Inflammatory macrophage treated with lipopolysaccharide for 4 hours (primary cell): ENCODE measurements around the gene LRRC3B.
A peak's percentile ranks its signal among the peaks of the same experiment; 100 is the strongest.

ENCODE experiments used
- DNase-seq: peaks from one replicate; pipeline ENCODE4 v3.0.0-alpha.2; 2020

The LRRC3B gene

DNA sequence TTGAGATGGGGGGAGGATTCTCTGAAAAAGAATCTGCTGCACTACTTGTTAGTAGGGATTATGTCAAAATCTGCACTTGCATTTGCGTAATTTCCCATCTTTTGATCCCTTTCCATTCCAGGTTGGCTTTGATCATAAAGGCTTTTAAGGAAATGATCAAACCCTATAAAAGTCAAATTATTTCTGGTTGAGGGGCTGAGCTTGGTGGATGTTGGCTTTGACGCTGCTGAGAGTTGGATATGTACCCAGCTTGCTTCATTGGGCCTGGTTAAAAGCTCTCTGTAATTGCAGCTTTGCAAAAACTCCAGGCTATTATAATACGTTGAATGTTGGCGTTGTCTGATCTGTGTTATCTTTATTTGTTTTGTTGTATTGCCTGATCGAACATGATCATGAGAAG is 12.0 kb downstream of the LRRC3B start:
- DNase-seq: no peak

DNA sequence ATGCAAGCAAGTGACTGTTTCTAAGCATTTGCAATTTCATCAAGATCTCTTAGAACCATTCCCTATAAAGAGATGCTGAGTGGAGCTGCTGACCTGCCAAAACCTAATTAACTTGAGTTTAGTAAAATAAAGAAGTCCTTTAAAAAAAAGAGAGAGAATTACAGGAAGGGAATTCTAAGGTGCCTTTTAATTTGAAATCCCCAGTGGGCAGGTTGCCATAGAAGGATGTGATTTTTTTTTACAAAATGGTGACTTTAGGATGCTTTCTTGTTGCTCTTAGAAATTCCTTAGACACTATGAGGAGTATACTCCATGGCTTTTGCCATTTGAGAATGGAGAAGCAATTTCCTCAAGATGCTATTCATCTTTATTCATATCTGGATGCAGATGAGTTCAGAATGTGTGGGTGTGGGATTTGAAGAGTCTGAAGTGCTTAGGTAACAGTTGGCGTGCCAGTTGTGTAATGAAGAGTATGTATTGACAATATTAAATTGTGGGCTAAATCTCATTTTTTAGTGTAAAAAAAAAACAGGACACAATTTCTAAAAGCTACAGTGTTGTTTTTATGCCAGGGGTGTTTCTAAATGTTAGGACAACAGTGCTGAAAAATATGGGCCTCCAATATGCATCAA is 13.6 kb downstream of the LRRC3B start:
- no peak for DNase-seq

DNA sequence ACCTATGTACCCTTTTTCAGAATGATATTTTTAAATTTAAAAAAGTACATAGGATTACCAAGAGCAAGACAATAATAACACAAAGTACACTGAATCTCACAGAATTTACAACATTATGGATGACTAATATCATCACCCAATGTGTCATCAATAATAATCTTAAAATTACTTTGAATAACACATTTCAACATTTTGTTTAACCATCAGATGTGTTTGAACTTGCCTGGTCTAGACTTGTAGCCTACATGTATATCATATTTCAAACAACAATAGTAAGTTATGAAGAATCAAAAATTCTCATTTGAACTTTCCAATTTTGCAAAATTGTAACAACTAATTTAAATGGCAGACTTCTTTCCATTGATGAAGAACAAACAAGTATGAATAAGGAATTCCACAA is 15.1 kb downstream of the LRRC3B start:
- DNase-seq: no peak

DNA sequence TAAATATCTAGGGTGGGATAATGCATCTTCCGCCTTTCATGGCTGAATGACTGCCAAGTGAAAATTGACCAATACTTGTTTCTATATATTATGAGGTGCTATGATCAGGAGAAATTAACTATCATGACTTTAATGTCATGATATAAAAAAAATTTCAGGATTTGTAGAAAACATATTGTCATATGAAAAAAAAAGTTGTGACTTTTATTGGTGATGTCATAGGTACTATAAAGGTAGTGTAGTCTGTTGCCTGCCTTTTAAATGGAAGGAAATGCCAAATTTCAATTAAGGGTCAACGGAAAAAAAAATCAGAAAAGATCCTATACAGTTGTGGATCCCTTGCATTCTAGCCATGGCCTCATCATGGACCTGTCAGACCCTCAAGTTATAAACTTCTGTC is 15.5 kb downstream of the LRRC3B start:
- no peak for DNase-seq

DNA sequence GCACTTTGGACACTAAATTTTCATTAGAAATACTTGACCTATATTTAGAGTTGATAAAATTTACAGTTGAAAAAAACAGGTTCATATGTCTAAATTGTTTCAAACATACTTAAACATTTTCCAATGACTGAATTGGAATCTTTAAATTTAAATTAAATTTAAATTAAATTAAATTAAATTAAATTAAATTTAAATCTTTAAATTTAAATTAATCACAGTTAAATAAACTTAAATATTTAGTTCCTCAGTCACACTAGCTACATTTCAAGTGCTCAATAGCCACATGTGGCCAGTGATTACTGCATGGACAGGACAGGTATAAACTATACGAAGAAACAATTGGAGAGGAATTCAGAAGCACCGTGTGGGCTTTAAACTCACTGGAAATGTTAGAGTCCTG is 16.8 kb downstream of the LRRC3B start:
- DNase-seq: no peak

DNA sequence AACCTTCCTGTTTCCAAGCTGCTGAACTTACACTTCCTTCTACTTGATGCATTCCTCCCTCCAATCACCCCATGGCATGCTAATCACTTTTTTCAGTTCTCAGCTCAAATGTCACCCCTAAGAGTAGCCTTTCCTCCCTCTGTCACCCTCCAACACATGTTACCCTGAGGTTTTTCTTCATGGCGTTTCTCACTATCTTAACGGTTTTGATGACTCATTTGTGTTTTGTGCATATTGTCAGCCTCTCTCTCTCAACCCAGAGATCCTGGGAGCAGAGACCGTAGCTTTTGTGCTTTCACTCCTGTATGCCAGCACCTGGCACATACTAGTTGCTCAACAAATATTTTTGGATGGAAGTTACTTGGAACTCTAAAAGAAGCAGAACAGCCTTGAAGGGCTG is 24.5 kb downstream of the LRRC3B start:
- DNase-seq: no peak

DNA sequence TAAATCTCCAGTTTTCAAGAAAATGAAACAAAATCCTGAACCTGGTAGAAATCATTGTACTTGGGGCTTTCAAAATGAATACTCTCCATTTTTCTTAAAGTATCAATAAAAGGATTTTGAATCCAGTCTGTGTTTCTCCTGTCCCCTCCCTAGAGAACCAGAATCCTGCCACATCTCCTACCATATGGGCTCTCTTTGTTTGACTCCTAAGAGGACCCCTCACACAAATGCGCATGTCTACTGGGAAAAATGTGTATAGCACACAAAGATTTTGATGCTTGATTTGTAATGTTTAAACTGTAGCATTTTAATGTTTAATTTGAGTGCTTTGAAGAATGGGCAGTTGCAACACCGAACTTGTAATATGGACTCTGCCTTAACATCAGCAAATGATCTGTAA is 25.9 kb downstream of the LRRC3B start:
- no peak for DNase-seq

DNA sequence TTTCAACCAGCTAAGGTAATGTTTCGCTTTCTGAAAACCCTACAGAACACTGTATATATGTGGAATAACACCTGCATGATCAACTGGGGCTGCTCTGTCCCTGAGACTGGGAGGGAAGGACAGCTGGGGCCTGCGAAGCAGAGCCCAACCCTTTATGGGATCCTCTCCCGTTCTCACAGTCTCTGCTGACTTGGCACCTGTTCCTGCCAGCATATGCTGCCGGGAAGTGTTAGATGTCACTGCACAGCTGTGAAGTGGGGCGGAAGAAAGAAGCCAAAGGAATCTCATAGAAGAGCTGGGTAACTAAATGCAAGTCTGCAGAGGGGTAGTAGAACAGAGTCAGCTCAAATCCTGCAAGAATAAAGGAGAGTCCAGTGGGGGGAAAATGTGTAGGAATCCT is 29.6 kb downstream of the LRRC3B start:
- DNase-seq: no peak

DNA sequence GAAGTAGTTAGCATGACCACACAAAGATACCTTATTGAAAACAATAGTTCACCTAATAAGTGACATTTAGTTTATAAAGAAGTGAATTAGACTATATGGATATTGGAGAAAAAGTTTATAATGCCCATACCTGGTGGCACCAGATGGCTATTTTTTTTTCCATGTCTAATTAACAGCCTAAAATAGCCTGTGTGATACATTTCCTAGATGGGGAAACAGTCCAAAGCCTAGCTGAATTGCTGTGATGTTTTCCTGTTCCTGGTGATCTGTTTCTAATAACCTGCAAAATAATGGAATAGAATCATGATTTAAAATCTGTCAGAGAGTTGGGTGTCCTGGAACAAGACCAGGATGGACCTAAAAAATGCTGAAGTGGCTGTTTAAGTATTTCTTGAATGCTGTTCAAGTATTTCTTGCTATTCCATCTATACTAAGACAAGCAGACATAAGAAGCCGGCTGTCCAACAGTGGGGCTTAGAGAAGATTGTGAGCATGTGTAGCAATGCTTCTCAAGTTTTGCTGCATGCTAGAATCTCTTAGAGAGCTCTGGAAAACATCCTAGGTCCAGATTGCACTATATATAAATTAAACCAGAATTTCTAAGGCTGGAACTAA is 31.3 kb downstream of the LRRC3B start:
- no peak for DNase-seq

DNA sequence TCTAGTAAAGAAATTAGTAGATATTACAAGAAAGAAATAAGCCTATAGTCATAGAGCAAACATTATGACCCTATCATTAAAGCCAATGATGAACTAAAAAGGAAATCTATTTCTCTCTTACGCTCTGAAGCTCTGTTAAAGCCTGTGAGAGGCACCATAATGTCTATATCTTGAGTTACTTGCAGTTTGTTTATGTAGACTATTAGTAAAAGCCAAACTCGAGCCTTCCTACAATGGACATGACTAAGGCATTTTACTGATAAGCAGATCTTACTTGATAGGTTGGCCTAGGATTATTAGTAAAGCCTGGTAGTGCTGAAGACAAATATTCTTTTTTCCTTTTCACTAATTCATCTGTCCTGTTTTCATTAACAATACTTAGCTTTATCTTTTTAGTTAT is 32.7 kb downstream of the LRRC3B start:
- no peak for DNase-seq

DNA sequence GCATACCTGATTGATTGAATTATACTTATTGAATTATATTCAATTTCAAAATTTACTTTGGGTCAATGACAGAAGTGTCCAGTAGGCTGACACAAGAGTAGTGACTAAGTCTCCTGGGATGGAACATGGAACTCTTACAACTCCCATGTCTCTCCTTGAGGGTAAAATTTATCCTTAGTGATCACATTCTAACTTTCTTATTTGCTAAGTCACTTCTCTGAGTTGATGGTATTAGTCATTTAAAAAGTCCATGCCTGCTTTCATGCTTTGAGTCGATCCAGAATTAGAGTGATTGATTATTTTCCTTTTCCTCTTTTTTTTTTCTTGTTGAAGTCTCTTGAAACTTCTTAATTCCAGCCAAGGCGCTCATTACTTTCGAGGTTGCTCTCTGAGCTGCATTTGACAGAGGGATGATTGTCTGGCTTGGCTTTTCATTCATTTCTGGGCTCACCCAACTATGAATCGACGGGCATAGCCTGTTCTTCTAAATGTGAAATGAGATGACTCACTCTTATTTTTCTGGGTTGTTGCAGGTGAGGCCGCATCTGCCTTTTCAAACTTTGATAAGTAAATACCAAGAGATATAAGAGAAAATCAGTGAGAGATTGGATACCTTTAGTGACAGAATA is 34.9 kb downstream of the LRRC3B start:
- DNase-seq: no peak

DNA sequence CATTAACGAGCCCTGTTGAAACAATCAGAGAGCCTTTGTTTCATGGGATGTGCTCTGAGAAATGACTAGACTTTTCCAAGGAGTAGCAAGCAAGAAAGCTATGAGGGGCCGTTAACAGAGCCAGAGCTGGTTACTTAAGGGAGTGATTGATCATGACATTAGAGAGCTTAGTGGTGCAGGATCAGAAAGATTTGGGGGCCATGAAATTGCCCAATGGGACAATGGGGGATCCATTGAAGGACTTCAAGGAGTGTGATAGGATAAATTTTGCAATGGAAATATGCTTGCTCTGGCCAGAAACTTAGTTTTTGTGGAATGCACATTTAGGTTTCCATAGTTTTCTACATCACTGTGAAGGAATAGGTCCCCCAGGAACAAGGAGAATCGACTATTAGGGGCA is 45.6 kb downstream of the LRRC3B start:
- DNase-seq: no peak

DNA sequence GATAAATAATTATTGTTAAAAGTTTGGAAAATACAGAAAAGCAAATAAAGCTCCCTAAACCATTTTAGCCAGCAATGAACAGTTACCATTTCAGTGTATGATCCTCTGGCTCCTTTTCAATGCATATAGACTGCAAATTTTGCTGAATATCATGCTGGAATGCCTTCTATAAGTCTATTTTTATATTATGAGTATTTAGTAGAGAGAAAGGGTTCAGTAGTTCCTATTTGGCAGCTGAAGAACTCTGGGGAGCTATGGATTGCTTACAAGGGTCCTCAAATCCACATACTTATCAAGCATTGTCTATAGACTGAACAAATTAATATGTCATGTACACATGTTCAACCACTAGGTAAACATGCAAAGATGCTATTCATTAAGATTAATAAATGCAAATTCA is 46.1 kb downstream of the LRRC3B start:
- DNase-seq: no peak

DNA sequence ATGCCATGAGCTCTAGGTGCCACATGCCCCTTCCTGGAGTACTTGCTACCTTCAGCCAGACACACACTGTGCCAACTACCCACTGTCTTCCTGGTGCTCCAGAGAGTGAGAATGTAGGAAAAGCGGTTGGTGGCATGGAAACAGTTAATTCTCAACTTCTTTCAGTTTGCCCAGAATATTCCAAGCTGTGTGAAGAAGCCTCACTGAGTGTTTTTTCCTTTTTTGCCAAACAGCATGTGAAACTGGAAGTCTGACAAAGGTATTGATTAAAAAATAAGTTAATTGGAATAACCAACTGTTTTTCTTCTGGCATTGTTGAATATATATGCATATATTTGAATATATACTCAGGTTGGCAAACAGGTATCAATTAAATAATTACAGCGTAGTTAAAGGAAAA is 52.8 kb downstream of the LRRC3B start:
- DNase-seq: no peak

DNA sequence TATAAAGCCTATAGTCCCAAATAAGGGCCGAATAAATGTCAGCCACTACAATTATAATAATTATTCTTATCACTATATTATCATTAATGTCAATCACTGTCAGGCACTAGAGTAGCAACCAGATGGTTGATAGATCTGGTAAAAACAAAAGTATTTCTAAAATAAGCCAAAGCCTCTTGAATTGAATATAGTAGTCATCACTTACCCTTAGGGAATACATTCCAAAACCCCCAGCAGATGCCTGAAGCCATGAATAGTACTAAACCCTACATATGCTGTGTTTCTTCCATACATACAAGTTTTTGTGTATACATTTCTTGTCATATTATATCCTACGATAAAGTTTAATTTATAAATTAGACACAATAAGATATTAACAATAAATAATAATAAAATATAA is 59.1 kb downstream of the LRRC3B start:
- no peak for DNase-seq

DNA sequence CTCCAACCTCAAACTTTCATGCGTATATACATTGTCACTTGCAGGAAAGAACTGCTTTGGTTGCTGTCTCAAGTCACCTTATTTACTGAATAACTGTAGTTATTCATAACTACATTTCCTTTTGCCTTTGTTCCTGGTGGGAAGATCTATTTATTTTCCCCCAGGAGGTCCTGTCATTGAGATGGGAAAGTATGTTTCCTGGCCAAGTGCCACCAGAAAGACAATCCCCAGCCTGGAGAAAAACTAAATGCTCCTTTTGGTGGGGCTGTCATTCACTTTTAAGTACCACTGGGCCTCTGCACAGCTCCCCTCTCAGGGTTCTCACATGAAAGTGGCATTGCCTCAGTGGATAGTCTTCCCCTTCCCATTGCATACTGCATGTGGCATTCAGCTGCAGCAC is 59.8 kb downstream of the LRRC3B start:
- no peak for DNase-seq

DNA sequence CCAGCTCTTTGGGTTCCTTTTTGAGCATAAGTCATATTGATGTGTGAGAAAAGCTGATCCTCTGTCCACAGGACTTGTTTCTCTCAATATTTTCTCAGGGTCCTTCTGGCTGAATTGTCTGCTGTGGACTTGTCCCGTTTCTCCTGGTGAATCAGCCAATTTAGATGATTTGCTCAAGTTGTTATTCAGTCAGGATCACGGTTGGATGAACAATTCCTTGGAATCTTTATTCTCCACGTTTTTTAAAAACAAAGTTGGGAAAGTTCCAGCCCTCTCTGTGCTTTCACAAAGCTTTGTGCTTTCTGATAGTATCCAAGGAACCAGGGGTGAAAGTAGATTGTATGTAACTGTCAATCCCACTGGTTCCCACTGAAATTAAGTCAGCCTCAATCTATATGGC is 61.3 kb downstream of the LRRC3B start:
- DNase-seq: no peak

DNA sequence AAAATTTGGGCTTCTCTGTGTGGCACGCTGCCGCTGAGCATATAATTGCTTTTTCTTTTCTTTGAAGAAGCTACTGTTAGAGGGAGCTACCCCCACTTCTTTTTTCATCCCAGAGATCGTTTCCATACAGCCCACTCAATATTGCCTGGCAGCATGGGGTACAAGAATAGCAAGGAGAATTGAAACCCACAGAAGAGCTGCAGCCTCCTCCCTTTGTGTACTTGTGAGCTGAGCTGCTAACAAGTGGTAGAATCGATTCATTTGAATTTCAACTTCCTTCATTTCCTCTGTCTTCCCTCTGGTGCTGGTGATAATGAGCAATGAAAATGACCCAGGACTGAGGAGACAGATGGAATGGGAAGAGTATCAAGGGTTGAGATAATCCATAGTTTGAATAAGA is 64.9 kb downstream of the LRRC3B start:
- no peak for DNase-seq

DNA sequence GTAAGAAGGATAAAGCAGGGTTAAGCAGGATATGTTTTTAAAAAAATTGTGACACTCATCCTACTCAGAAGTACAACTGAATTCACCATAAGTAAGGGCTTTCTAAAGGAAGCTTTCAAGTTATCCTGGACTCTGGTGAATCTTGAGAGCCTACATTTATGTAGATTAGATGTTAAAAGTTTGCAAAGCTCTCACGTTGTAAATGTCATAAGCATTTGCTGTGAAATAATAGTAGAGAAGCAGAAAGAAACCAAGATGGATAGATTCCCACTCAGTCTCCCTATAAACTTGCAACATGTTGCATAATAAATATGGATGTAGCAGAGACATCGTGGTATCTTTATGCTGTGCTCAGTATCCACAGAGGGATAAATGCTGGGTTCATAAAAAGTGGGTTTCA is 77.0 kb downstream of the LRRC3B start:
- no peak for DNase-seq

DNA sequence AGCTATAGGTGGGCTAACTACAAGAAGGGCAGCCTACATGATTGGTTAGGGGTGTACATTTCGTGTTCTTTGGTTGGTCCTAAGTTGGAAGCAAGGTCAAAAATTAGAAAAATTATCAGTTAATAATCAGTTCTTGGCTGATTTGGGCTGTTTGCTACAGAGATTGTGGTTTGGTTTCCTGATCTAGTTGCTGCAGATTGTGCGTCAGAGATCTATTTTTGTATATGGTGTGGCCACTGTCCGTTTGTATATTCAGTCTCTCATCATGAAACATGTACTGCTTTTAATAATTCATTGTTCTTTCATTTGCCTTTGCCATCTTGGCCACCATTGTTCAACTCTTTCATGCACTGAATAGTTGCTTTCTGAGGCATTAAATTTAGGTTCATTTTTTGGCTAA is 80.9 kb downstream of the LRRC3B start:
- no peak for DNase-seq

DNA sequence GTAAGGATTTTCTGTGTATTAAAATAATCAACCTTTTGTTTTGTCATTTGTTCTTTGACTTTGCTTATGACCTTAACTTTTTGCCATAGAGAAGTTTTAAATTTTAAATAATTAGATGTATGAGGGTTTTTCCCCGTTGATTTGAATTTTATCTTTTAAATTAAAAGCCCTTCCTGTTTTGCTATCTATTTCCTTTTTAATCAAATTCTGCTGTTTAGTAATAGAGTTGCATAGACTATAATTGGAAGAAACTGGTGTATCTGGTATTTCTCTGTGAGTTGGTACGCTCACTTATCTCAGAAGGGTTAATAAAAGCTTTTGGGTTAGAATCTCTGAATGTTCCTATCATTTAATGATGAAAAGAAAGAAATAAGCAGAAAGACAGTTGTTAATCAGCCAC is 82.2 kb downstream of the LRRC3B start:
- no peak for DNase-seq

DNA sequence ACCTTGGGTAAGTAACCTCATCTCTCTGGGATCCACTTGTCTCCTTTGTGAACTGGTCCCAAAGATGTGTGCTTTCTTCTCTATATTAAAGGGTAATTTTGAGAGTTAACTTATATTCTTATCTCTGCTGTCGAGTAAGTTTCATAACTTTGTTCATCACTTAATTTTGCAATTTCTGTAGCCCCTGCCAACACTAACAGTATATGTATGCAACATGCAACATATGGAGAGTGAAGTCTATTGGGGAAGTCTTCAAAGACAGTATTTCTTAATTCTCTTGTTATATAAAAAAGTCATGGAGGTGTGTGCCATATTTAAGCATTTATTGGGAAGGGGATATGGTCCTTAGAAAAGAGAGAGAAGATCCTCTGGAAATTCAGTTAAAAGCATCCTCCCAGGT is 85.9 kb downstream of the LRRC3B start:
- no peak for DNase-seq

DNA sequence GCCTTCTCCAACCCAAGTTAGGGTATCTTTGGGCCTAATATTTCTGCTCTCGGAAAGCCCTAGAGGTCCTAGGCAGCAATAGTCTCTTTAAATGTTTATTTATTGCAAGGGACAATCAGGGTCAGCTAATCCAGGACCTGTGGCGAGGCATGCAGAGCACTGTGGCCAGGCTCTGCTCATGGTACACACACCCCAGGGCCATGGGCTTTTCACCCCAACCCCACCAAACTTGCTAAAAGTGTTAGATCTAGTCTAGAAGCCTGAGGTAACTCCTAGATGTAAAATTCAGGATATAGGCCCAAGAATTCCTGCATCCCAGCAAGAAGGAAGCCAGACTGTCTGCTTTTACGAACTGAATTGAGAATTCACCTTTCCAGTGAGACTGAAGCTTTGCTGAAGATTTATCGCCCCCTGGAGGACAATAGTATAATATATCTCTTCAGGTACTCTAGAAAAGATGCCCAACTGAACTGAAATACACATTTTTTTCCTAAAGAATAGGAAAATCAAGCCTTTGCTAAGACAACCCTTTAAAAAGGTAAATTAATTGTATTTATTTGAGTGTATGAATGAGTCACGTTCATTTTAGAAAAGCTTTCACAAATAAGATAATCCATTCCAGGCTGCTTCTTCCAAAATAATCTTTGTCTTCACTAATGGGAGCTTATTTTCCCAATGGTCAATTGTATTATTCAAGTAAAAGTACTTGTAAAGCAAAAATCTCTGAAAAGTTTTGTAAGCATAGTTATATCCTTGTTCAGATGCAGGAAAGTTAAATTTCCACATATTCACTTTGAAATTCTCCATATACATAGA is 89.8 kb downstream of the LRRC3B start:
- peak; percentile 32 for DNase-seq

DNA sequence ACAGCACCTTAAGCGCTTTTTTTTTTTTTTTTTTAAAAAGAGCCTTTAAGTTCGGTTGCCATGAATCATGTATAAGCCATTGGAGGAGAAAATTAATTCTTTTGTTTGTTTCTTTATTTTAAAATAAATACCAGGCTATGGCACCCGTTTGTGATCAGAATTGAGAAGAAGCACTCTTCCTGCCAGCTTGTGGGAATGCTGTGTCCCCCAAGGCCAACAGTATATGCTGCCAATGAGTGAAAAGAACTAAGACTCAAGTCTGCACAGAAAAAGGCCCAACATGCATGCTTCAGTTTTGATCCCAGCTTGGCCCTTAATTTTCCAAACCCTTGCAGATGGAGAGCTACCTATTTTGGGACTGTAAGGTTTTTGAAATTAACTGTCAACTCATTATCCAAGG is 90.5 kb downstream of the LRRC3B start:
- DNase-seq: no peak
